CD1c-positive myeloid dendritic cell (primary cell): ENCODE measurements around the gene ORAI3.

Experiments used
- DNase-seq: peaks from one replicate; pipeline ENCODE4 v3.0.0-alpha.2; 2016; ENCODE audit errors: extremely low spot score

The ORAI3 gene

GRCh38 chr16:30969246-30969842 lies 20.5 kb downstream of the ORAI3 start:
- no peak for DNase-seq

DNA sequence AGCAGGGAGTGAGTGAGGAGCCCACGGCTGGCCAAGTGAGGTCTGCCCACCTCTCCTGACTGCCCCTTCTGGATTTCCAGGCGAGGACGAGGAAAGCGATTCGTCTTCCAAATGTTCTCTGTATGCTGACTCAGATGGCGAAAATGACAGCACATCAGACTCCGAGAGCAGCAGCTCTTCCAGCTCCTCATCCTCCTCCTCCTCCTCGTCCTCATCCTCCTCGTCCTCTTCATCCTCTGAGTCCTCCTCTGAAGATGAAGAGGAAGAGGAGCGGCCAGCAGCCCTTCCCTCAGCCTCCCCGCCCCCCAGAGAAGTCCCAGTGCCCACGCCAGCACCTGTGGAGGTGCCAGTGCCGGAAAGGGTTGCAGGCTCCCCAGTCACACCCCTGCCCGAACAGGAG lies 22.4 kb downstream of the ORAI3 start:
- no peak for DNase-seq

GRCh38 chr16:30972872-30973271 lies 24.0 kb downstream of the ORAI3 start:
- no peak for DNase-seq

DNA sequence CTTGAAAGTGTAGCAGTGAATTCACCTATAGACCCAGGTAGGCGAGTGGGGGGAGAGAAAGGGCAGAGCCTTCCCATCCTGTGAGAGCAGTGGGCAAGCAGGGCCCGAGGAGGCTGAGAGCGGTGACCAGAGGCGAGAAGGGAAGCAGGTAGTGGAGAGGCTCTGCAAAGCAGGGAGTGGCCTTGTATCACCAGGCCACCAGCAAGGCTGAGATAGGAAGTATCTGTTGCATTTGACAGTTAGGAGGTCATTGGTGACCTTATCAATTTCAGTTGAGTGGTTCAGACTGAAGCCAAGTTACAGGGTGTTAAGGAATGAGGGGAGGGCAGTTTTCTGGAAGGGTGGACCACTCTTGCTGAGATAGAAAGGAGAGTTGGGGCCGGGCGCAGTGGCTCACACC lies 25.5 kb downstream of the ORAI3 start:
- no peak for DNase-seq

DNA sequence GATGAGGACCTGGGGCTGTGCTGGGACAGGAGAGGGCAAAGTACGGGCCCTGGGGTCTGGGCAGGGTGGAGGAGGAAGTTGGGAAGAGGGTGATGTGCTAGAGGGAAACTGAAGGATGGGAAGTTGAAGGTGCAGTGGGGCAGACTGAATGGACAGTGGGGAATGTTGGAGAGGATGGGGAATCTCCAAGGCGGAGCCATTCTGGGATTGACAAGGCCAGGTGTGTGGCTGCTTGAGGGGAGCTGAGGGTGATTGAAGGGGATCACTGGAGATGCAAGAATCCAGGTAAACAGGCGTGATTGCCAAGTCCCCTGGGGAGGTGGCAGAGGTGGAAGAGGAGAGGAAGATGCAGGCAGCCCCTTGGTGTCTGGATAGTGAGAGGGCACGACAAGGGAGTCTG lies 27.6 kb downstream of the ORAI3 start:
- no peak for DNase-seq

DNA sequence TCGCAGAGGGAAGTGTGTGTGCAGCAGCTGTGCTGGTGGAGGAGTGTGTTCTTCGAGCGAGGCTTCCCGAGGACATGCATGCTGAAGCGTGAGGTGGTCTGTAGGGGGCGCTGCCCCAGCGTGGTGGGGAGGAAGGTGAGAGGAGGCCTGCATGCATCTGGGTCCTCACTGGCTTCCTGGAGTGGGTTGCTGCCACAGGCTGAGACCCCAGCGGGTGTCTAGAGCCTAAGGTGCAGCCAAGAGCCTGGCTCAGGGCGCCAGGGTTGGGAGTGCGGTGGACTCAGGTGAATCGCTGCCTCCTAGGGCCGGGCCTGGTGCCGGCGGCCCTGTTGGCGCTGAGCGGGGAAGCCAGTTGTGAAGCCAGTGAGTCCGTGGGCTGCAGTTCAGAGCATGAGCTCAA lies 28.6 kb downstream of the ORAI3 start:
- DNase-seq: no peak

DNA sequence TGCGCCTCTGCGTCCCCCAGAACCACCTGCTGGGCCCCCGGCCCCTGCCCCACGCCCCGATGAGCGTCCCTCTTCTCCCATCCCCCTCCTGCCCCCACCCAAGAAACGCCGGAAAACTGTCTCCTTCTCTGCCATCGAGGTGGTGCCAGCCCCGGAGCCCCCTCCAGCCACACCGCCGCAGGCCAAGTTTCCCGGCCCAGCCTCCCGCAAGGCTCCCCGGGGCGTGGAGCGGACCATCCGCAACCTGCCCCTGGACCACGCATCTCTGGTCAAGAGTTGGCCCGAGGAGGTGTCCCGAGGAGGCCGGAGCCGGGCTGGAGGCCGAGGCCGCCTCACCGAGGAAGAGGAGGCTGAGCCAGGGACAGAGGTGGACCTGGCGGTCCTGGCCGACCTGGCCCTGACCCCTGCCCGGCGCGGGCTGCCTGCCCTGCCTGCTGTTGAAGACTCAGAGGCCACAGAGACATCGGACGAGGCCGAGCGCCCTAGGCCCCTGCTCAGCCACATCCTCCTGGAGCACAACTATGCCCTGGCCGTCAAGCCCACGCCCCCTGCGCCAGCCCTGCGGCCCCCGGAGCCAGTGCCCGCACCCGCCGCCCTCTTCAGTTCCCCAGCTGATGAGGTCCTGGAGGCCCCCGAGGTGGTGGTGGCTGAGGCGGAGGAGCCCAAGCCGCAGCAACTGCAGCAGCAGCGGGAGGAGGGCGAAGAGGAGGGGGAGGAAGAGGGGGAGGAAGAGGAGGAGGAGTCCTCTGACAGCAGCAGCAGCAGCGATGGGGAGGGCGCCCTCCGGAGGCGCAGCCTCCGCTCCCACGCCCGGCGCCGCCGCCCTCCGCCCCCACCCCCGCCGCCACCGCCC lies 30.5 kb downstream of the ORAI3 start:
- DNase-seq: no peak

DNA sequence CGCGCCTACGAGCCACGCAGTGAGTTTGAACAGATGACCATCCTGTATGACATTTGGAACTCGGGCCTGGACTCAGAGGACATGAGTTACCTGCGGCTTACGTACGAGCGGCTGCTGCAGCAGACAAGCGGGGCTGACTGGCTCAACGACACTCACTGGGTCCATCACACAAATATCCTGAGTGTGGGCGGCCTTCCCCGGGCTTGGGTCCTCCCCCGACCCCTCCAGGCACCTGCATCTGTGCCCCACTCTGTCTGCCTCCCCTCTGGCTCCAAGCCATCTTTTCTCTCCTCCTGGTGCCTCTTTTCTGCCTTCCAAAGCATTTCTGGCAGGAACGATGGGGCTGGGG lies 31.1 kb downstream of the ORAI3 start:
- DNase-seq: no peak

- DNase-seq: no peak
Measured at GRCh38 chr16:30980434-30980833, 31.6 kb downstream of the ORAI3 start.

DNA sequence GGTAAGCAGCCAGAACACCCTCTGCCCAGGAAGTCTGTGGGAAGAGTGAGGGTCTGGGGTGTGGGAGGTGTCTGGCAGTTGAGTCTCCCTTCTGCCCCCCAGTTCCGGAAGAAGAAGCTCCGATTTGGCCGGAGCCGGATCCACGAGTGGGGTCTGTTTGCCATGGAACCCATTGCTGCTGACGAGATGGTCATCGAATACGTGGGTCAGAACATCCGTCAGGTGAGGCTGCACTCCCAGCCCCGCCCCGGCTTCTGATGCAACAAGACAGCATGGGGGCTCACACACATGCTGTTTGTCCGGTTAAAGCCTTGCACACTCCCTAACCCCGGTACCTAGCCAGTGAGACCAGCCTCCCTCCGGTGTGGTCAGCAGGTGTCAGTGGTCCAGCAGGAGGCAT lies 32.1 kb downstream of the ORAI3 start:
- DNase-seq: no peak

DNA sequence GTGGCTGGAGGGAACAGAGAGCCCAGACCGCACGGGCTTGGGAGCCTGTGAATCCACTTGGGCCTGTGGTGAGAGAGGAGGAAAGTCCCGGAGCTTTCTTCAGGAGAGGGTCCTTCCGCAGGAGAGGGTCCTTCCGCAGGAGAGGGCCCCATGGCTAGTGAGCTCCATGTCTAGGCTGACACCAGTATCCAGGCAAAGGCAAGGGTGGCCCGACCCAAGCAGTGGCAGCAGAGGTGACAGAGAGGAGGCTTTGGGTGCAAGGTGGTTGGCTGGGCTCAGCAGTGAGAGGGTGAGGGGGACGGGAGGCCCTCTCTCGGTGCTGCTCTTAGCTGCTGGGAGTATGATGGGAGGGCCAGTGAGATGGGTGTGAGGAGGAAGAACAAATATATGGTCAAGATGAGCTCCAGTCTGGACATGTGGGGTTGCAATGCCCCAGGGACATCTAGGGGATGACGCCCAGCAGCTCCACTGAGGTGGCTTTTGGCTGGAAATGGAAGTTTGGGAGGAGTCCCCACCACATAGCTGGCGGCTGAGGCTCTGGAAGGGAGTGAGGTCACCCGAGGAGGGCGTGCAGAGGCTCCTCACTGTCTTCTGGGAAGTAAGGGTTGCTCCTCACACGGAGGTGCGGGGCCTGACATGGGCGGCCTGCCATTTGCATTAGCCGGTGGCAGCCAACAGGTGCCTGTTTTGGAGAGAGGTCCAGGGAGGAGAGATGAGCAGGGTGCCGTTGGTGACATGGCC lies 33.9 kb downstream of the ORAI3 start:
- no peak for DNase-seq

DNA sequence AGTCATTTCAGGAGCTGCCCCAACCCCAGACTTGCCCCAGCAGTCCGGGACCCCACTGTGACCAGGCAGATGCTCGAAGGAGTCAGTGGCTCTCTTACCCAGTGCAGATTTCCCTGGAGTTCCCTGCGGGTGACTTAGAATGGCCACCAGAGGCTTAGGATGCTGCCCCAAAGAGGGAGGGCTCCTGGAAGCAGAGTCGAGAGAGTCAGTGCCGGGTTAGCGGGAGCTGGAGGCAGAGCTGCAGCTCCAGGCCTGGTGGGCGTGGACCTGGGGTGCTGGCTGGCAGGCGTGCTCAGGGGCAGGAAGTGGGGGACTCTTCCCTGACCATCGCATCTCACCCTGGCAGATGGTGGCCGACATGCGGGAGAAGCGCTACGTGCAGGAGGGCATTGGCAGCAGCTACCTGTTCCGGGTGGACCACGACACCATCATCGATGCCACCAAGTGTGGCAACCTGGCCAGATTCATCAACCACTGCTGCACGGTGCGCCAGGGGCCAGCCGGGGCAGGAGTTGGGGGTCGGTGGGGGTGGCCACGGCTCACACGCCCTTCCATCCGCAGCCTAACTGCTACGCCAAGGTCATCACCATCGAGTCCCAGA lies 34.5 kb downstream of the ORAI3 start:
- DNase-seq: no peak

DNA sequence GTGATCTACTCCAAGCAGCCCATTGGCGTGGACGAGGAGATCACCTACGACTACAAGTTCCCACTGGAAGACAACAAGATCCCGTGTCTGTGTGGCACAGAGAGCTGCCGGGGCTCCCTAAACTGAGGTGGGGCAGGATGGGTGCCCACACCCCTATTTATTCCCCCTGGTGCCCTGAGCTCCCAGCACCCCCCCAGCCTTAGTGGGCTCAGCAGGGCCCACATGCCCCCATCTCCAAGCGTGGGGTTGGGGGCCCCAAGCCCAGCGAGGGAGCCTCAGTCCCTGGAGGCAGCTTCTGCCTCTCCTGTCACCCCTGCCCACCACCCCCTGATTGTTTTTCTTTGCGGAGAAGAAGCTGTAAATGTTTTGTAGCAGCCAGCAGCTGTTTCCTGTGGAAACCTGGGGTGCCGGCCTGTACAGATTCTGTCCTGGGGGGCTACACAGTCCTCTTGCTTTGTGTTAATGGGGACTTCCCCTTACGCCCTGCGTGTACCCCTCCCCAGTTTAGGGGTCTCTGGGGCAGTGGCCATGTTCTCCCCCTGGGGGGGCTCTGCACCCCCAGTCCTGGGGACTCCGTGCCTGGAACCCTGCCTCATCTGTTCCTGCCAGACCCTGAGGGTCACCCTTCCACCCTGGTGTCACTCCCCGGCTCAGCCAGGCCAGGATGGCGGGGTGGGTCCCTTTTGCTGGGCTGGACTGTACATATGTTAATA lies 35.2 kb downstream of the ORAI3 start:
- no peak for DNase-seq

- peak; percentile 90 for DNase-seq
Measured at GRCh38 chr16:30984669-30985400, 36.0 kb downstream of the ORAI3 start, which contains the start of gene HSD3B7. Gene HSD3B7, plus strand, starts transcription at chr16:30985207. Its CDS starts 452 bp downstream, at chr16:30985659.

GRCh38 chr16:30985401-30986128 lies 36.7 kb downstream of the ORAI3 start:
- no peak for DNase-seq

DNA sequence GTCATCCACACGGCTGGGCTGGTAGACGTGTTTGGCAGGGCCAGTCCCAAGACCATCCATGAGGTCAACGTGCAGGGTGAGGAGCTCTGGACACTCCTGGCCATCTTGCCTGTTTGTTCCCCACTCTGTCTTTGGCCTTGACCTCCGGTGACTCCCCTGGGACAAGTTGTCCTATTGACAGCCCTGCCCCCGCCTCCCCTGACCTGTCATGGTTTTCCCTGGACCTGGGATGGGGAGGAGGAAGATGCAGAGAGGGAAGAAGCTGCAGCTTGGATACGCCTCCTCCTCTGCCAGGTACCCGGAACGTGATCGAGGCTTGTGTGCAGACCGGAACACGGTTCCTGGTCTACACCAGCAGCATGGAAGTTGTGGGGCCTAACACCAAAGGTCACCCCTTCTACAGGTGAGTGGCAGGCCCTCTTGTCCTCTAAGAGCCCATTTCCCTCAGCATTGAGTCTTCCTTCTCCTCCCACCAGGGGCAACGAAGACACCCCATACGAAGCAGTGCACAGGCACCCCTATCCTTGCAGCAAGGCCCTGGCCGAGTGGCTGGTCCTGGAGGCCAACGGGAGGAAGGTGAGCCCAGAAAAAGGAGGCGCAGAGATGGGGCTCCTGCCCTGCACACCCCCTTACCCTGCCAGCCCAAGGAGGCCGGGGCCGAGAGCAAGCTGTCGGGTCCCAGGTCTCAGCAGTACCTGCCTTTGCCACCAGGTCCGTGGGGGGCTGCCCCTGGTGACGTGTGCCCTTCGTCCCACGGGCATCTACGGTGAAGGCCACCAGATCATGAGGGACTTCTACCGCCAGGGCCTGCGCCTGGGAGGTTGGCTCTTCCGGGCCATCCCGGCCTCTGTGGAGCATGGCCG lies 37.5 kb downstream of the ORAI3 start:
- no peak for DNase-seq

- DNase-seq: no peak
Measured at GRCh38 chr16:30987581-30988190, 38.8 kb downstream of the ORAI3 start.

- DNase-seq: no peak
Measured at GRCh38 chr16:30989469-30990047, 40.7 kb downstream of the ORAI3 start.

GRCh38 chr16:30990105-30990504 lies 41.2 kb downstream of the ORAI3 start:
- DNase-seq: no peak
